ENCODE results near the gene JAKMIP2. TPM values are rescaled to one million over a fixed set of nuclear protein-coding genes. Genes with fewer than 3 reads are reported as not detected.

The JAKMIP2 gene
- total RNA-seq, 1 experiment from 2014 or later = 6.4 TPM

DNA sequence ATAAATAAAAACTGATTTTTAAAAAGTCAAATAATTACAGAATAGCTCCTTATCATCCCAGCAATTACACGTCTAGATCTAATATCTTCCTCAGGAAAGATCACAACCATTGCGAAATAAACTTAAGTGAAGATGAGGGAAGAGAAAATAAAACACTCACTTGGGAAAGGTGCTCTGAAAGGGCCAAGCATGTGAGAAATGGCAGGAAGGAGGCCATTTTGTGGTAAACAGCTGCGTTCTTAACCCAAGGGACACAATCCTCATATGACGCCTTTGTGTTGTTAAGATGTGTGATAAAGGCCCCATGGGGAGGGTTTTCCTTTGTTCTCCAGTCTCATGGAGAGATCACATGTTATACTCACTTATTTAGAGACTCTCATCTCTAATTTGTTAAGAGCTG, 32.5 kb downstream of the JAKMIP2 start:
- Histone ChIP-seq H2AK5ac (ENCODE audit: insufficient read length, low read length) (no peak overlapping the region), H4K20me1 (ENCODE audit: control insufficient read depth, insufficient read depth, insufficient read length) (no peaks in the 10 kb centered on the region), H3K14ac (ENCODE audit: insufficient read depth, low read length) (no peak overlapping the region), H3K27ac (ENCODE audit: insufficient read length, low read depth, low read length) (no peak overlapping the region), H4K8ac (replicated peaks; ENCODE audit: insufficient read length, low read depth, low read length) (no peak overlapping the region), H3K9ac (ENCODE audit: extremely low read depth, insufficient read length, low read length) (no peak overlapping the region), H2BK12ac (ENCODE audit: insufficient read length, low read depth, low read length) (no peak overlapping the region), H3K23me2 (ENCODE audit: insufficient read length, low read depth, low read length, poor library complexity, severe bottlenecking) (no peaks in the 10 kb centered on the region), H2BK20ac (ENCODE audit: low read depth, low read length, poor library complexity, severe bottlenecking) (no peak overlapping the region), H3K27me3 (ENCODE audit: insufficient read depth, low read length) (no peaks in the 10 kb centered on the region), H3T11ph (ENCODE audit: low read length) (no peak overlapping the region), H2BK120ac (ENCODE audit: low read depth, low read length, poor library complexity, severe bottlenecking) (no peak overlapping the region), H3K79me2 (ENCODE audit: insufficient read depth, low read length) (0 out of 2 replicates have a peak, but pooled peaks cover 1% of the 10 kb centered on the region), H2BK15ac (ENCODE audit: low read depth, low read length) (no peak overlapping the region), H3K4me1 (ENCODE audit: insufficient read depth, low read length) (peaks cover 19% of the 10 kb centered on the region), H3K23ac (ENCODE audit: insufficient read length, low read depth, low read length) (no peak overlapping the region), H2AFZ (ENCODE audit: low read length) (no peak overlapping the region), H4K5ac (ENCODE audit: insufficient read length, low read depth, low read length) (no peak overlapping the region), H3K79me1 (ENCODE audit: insufficient read depth, low read depth, low read length, poor library complexity, severe bottlenecking) (no peaks in the 10 kb centered on the region), H3K56ac (ENCODE audit: insufficient read length, low read depth, low read length) (no peak overlapping the region), H3K18ac (ENCODE audit: insufficient read length, low read depth, low read length) (no peak overlapping the region), H3K4me2 (ENCODE audit: insufficient read depth, insufficient read length, low read length) (no peak overlapping the region), H4K91ac (ENCODE audit: insufficient read length, low read depth, low read length) (no peak overlapping the region), H3K4ac (ENCODE audit: low read depth, low read length) (no peak overlapping the region), H3K9me3 (ENCODE audit: control insufficient read depth, low read depth, low read length) (no peaks in the 10 kb centered on the region), H2BK5ac (ENCODE audit: insufficient read length, low read length) (no peak overlapping the region)
- Mint-ChIP-seq H3K36me3 (ENCODE audit: insufficient read depth in 1 of 3, low read depth in 3 of 3) (peaks cover 0 to 3% (median 0%) of the 10 kb centered on the region in 3 experiments; a peak in 1 of 7 replicates), H3K4me3 (peak overlapping the region in 1 of 2 experiments; percentile 32; a peak in 1 of 5 replicates), H3K27ac (peak overlapping the region; percentile 9 to 71 (median 40); a peak in 6 of 7 replicates), H3K9me3 (no peaks in the 10 kb centered on the region), H3K4me1 (peaks cover 47 to 58% of the 10 kb centered on the region in 2 experiments), H3K27me3 (ENCODE audit: low read depth) (no peaks in the 10 kb centered on the region)
- WGBS (ENCODE audit: extremely low coverage, insufficient read length, low lambda C conversion rate) = no CpG with 5 or more reads among the region's 4 CpGs
- TF ChIP-seq, protein P1, sequence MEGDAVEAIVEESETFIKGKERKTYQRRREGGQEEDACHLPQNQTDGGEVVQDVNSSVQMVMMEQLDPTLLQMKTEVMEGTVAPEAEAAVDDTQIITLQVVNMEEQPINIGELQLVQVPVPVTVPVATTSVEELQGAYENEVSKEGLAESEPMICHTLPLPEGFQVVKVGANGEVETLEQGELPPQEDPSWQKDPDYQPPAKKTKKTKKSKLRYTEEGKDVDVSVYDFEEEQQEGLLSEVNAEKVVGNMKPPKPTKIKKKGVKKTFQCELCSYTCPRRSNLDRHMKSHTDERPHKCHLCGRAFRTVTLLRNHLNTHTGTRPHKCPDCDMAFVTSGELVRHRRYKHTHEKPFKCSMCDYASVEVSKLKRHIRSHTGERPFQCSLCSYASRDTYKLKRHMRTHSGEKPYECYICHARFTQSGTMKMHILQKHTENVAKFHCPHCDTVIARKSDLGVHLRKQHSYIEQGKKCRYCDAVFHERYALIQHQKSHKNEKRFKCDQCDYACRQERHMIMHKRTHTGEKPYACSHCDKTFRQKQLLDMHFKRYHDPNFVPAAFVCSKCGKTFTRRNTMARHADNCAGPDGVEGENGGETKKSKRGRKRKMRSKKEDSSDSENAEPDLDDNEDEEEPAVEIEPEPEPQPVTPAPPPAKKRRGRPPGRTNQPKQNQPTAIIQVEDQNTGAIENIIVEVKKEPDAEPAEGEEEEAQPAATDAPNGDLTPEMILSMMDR (conservative IDR thresholded peaks at IDR 0.05) = no peak
- DNase-seq = peak; percentile 41
